ENCODE measurements around the gene ZIC1. TPM values are rescaled to one million over a fixed set of nuclear protein-coding genes. Genes with fewer than 3 reads are reported as not detected.

The ZIC1 gene
- total and polyA plus RNA-seq, 2 of the 13 experiments (the other 11 are each of a cell fraction or from before 2014, with no cell fraction given) = not detected

GRCh38 chr3:147402159-147402558, 7.0 kb upstream of the ZIC1 start:
- TF ChIP-seq ZNF18 (CRISPR knock-in tag; IDR thresholded peaks at IDR 0.05; ENCODE audit: insufficient replicate concordance) = no peak
- TF ChIP-seq ZNF3 (CRISPR knock-in tag; IDR thresholded peaks at IDR 0.05) = no peak
- TF ChIP-seq STAG1 (CRISPR knock-in tag; IDR thresholded peaks at IDR 0.05) = no peak
- no peak for TF ChIP-seq MAFK (conservative IDR thresholded peaks at IDR 0.05 in 1 of 2, IDR thresholded peaks at IDR 0.05 in 1 of 2; ENCODE audit: low read length in 2 of 2)
- no peak for TF ChIP-seq SRY (CRISPR knock-in tag; IDR thresholded peaks at IDR 0.05)
- no peak for TF ChIP-seq CCDC6 (CRISPR knock-in tag; IDR thresholded peaks at IDR 0.05)
- TF ChIP-seq GATA4 (IDR thresholded peaks at IDR 0.05; ENCODE audit: borderline replicate concordance, low read depth) = no peak
- no peak for TF ChIP-seq ZNF616 (CRISPR knock-in tag; IDR thresholded peaks at IDR 0.05; ENCODE audit: low read depth)
- TF ChIP-seq ZNF841 (CRISPR knock-in tag; IDR thresholded peaks at IDR 0.05; ENCODE audit: borderline replicate concordance) = no peak
- TF ChIP-seq ZNF569 (CRISPR knock-in tag; IDR thresholded peaks at IDR 0.05; ENCODE audit: borderline replicate concordance) = no peak
- no peak for TF ChIP-seq ZNF232 (CRISPR knock-in tag; IDR thresholded peaks at IDR 0.05; ENCODE audit: borderline replicate concordance)
- Histone ChIP-seq H3K4me2 (ENCODE audit: low read depth, low read length) (no peak overlapping the region), H3K9me3 (ENCODE audit: low read length) (no peaks in the 10 kb centered on the region), H3K27ac (ENCODE audit: extremely low read length, insufficient read depth, low read length) (no peak overlapping the region), H3K79me2 (ENCODE audit: insufficient read depth, low read length) (no peaks in the 10 kb centered on the region), H3K4me1 (ENCODE audit: insufficient read depth, low read length) (no peaks in the 10 kb centered on the region), H3K4me3 (replicated peaks in 1 of 3; ENCODE audit: insufficient read depth in 1 of 3, low read depth in 2 of 3, low read length in 3 of 3) (no peak overlapping the region), H4K20me1 (ENCODE audit: insufficient read depth, low read length) (no peaks in the 10 kb centered on the region), H3K9ac (ENCODE audit: insufficient read depth, low read depth, low read length) (no peak overlapping the region), H3K36me3 (replicated peaks in 1 of 2; ENCODE audit: control insufficient read depth in 1 of 2, insufficient read depth in 2 of 2, low read length in 2 of 2) (no peaks in the 10 kb centered on the region), H2AFZ (ENCODE audit: low read length) (no peak overlapping the region), H3K27me3 (ENCODE audit: control insufficient read depth in 1 of 2, insufficient read depth in 2 of 2, low read length in 2 of 2) (peaks cover 3 to 50% of the 10 kb centered on the region in 2 experiments; a peak in 4 of 5 replicates)
- FAIRE-seq (no peak), ATAC-seq (no peak), DNase-seq (ENCODE audit: low spot score) (no peak)
- WGBS (ENCODE audit: low lambda C conversion rate) = 2% methylated on average over 5 of the region's 5 CpGs
- in situ Hi-C loops (cut with HindIII; ENCODE audit: extremely low pct_ligation_motif_present, low pct_unique_long_range_greater_than_20kb) = no loop called here
- ChIA-PET POLR2A (no interaction called here), CTCF (ENCODE audit: low intra/inter-chr PET ratio, low total read pairs) (no interaction called here)
- intact Hi-C loops (cut with micrococcal nuclease; ENCODE audit: unreplicated experiment) = no loop called here
- BruUV-seq (replicated peaks) = no TSS peak
